ENCODE results near the gene LCTL.

LCTL gene

GRCh38 chr15:66565741-66566144 is at the start of gene LCTL:
Gene LCTL (minus strand): TSS chr15:66565998. CDS start chr15:66565365, 633 bp downstream.
- no peak for DNase-seq

DNA sequence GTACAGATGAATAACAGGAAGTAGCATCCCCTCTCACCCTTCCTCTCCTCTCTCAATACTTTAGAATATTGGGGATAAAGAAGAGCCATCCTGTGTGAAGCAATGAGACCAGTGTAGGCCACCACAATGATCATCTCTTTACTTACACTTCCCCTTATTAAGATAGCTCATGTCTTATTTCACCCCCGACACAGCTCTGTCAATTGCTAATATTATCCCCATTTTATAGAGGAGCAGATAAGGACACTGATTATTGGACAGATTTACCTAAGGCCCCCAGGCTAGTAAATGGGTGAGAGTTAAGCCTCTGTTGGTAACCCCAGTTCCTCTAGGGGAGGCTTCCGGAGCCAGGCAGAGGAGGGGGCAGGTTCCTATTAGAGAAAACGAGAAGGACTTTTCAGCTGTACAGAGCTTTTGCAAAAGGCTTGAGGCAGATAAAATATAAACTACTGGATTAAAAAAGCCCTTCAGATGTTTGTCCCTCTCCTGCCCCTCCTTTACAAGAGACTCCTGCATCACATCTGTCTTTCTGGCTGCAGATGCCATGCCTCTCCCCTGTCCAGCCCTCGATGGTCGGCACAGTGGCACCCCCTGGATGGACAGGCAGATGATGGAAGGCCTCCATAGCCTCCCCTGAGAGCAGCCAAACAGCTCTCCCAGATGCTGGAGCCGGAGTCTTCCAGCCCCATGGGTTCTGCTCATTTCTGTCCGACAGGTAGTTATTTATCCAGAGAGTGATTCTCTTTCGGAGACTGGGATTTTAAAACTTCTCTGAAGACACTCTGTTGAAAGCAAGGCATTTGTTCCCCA is 49.4 kb upstream of the LCTL start:
- DNase-seq = no peak

- no peak for DNase-seq
These were observed 48.7 kb upstream of the LCTL start for GRCh38 chr15:66614456-66614855.

GRCh38 chr15:66613743-66614142 is 47.9 kb upstream of the LCTL start:
- DNase-seq = no peak

DNA sequence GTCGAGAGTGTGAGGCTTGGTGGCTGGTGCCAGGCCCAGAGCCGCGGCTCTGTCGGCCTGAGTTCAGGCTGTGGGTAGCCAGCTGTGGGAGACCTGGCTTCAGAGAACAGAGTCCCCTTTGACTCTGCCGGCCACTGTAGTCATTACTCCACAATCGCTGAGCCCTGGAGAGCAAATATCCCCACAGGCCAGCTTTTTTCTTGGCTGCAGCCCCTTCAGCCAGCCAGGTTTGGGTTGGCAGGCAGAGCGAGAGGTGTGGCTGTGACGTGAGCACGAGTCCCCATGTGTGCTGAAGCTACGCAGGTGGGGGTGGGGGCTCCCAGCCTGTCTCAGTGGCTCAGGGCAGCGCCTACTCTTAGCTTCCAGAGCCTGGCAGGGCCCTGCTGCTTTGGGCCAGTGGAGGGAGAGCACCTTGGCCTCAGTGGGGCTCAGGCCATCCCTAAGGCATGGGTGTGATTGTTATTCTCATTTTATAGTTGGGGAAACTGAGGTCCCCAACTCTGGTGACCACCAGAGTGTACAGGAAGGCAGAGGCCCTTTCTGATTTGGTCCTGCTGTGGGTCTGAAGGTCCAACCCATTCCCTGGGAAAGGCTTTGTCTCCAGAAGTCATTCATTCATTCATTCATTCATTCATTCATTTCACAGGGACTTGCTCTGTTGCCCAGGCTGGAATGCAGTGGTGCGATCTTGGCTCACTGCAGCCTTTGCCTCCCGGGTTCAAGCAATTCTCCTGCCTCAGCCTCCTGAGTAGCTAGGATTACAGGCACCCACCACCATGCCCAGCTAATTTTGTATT is 45.7 kb upstream of the LCTL start:
- no peak for DNase-seq

DNA sequence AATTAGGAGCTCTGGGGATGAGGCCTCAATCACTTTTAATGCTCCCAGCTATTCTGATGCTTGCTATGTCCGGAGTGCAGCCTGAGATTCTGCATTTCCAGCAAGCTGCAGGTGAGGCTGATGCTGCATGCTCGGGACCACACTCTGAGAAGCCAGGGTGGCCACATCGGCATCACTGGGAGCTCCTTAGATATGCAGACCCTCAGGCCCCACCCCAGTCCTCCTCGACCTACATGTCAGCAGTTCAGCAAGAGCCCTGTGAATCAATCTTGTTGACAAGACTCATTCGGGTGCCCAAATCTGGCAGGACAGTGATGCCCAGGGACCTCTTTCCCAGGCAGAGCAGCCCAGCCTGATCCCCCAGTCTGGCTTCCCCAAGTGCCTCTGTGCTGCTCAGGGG is 44.1 kb upstream of the LCTL start:
- DNase-seq = no peak

GRCh38 chr15:66608881-66609280 is 43.1 kb upstream of the LCTL start:
- no peak for DNase-seq

- no peak for DNase-seq
These were observed 42.4 kb upstream of the LCTL start for GRCh38 chr15:66608159-66608558.

- DNase-seq = peak; percentile 63
These were observed 37.7 kb upstream of the LCTL start for GRCh38 chr15:66603301-66604179.

DNA sequence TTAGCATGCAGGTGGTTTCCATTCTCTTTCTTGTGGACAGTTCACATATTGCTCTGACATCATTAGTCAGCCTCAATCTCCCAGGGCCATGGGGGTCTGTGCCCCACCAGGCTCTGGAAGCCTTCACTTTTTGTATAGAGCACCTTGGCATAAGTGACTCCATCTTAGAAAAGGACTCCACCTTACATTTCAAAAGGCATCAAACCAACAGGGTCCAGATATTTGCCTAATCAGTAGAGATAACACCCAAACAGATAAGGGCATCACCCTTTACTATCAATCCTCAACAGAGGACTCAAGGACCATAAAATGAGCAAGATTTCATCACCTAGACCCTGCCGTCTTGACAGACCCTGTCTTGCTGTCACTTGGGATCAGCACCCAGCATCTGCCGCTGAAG is 35.7 kb upstream of the LCTL start:
- DNase-seq = no peak

GRCh38 chr15:66600240-66600627 is 34.4 kb upstream of the LCTL start:
- no peak for DNase-seq

DNA sequence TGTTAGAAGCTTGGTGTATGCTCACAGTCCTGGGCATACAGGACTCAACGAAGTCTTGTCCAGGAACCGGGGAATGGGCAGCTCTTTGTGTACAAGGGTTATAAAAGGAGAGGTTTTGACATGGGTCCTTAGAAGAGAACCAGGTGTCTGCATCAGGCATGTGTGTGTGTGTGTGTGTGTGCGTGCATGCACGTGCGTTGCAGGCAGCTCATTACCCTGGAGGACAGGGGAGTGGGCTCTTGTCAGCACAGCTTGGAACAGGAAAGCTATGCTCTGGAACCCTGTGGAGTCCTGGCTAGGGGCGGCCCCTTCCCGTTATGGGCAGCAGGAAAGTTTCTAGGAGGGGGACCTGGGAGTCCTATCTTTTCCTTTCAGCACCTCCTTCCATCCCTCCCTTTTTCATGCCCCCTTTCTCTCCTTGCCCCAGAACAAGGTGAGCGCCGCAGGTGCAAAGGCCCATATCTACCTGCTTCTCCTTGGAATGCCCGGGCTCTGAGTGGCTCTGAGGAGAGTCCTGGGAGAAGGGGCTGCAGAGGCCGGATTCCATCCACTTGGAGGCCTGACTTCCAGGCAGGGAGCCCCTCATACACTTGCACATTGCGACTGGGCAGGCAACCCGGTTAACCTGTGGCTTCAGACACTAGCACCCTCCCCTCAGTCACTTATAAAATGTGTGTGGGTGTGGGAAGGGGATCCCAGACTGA is 33.9 kb upstream of the LCTL start:
- no peak for DNase-seq

DNA sequence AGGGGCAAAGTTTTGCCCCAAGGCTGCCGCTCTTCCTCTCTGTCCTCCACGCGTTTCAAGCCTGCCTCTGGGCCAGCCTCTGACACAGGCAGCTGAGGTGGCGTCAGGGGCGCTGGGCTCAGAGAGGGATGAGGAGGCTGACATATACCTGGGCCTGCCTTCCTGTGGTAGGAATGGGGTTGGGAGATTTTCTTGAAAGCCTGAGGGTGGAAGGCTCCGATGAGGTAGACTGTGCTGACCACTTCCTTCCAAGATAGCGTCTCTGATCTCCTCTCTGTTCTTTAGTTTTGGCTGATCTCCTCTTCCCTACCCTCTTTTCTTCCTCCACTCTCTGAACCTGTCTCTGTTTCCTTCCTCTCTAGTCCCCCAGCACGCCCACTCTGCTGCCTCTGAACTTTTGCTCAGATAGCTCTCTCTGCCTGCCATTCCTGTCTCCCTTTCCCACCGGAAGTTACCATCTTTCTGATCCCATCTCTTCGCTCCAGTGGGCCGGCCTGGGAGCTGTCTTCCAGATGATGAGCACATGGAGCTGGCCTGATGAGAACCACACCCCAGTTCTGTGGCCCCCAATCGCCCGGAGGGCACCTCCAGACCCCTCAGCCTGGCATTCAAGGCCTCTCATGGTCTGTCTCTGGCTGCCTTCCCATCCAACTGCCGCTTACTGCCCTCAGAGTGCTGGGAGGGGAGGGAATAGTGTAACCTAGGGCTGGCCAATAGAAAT is 32.5 kb upstream of the LCTL start:
- no peak for DNase-seq

DNA sequence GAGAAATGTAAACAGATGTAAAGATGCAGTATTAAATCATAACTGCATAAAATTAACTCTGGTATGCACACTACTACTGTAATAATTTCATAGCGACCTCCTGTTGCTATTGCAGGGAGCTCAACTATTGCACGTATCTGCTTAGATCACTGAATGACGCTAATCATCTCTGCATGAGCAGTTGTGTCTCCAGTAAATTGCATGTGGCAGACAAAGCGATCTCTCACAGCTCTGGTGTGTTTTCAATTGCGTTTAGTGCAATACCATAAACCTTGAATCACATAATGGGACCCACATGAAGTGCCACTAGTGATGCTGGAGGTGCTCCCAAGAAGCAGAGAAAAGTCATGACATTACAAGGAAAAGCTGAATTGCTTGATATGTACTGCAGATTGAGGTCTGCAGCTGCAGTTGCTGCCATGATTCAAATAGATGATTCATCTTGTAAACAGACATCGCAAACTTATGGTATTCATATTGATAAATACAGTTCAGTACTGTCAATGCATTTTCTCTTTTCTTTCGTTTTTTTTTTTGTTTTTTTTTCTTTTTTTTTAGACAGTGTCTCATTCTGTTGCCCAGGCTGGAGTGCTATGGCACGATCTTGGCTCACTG is 30.2 kb upstream of the LCTL start:
- no peak for DNase-seq

DNA sequence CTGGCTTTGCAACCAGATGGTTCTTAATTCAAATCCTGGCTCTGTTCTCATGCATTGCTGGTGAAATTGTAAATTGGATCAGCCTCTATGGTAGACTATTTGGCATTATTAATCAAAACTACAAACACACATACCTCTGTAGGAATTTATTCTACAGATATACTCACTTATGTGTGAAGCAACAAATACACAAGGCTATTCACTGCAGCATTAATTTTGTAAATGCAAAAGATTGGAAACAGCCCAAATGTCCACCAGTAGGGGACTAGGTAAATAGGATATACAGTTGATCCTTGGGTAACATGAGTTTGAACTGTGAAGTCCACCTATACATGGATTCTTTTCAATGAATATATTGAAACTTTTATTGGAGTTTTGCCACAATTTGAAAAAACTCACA is 29.5 kb upstream of the LCTL start:
- DNase-seq = no peak

DNA sequence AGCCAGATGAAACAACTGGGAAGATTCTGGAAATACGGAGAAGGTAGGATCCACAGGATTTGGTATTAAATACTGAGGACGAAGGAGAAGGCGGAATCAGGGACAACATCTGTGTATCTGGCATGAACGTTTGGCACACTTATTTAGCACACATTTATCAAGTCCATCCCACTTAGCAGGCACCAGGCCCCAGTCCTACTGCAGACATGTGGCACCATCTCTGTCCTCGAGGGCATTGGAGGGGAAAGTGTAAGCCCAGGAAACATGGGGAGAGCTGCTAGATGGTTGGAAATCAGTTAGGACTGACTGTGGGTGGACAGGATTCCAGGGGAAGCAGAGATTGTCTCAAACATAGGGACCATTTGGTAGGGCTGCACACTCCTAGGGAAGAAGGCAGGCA is 29.0 kb upstream of the LCTL start:
- DNase-seq = no peak

- no peak for DNase-seq
These were observed 28.5 kb upstream of the LCTL start for GRCh38 chr15:66594344-66594743.

DNA sequence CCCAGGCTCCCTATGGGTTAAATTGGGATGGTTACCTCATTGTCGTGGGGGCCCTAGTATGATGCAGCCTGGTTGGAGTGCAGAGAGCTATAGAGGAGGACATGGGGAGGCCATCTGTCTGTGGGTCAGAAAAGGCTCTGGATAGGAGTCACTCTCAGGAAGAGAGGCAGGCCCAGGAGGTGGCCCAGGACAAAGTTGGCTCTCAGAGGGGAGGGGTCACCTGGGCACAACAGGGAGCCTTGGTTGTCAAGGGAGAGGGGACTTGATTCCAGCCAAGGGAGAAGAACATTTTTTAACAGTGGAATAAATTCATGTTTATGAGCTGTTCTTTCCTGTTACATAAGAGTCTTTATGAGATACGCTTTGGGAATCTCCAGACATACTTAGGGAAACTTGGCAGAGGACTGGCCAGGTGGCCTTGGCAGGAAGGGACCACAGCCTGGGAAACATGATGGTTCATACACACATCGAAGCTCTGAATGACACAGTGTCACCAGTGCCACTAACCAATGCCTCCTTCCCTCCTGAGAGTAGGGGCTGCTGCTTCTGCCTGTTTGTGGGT is 27.5 kb upstream of the LCTL start:
- DNase-seq = no peak

- no peak for DNase-seq
These were observed 26.9 kb upstream of the LCTL start for GRCh38 chr15:66592505-66593218.

DNA sequence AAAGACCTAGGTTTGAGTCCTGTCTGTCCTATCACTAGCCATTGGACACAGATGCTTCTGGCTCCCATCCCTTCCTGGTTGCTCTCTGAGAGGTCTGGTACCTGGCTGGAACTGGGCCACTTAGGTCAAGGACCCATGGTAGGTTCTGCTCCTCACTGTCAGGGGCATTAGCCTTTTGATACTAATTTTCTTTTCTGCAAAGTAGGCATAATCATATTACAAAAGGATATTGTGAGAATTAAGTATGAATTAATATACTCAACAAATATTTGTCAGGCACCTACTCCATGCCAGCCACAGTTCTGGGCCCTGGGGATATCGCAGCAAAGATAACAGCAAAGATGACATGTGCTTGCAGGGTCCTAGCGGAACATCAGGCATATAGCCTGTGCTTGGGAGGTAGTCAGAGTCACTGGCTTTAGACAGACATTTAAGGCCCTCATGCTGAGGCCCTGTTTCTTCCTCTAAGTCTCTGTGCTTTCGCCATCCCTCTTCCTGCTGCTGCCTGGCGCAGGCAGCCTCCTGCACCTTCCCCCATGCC is 25.6 kb upstream of the LCTL start:
- DNase-seq = no peak
